Myometrial cell (primary cell): Measurements from ENCODE around the gene LORICRIN. TPM values are rescaled to one million over a fixed set of nuclear protein-coding genes. Genes with fewer than 3 reads are reported as not detected.

Experiments
- total RNA-seq: library from RNA; depleted of rRNA; stranded (reverse); fragments of >200 nt; gene quantifications from 2 replicates; pipeline ENCODE4 v1.2.3, GENCODE V29; 2015

LORICRIN gene
- not detected in 2 replicates for total RNA-seq

GRCh38 chr1:153259387-153259786, at the start of gene LORICRIN:
Gene LORICRIN, plus strand, starts transcription at chr1:153259687. Its CDS starts 1,263 bp downstream, at chr1:153260950.

GRCh38 chr1:153217212-153217611, 42.3 kb upstream of the LORICRIN start, which contains the start of gene PRR9:
Gene PRR9, plus strand, starts transcription at chr1:153217584. Its CDS starts 561 bp downstream, at chr1:153218145.

Other genes starting within 250 kb of the LORICRIN start
- gene SPRR1B, start 228.5 kb upstream of the LORICRIN start, total RNA-seq, result not detected in 2 replicates
- not detected in 2 replicates for gene SPRR2D, start 218.6 kb upstream of the LORICRIN start, total RNA-seq
- gene SPRR2A, start 202.2 kb upstream of the LORICRIN start, total RNA-seq, result not detected in 2 replicates
- gene SPRR2B, start 188.1 kb upstream of the LORICRIN start, total RNA-seq, result not detected in 2 replicates
- not detected in 2 replicates for gene SPRR2E, start 165.2 kb upstream of the LORICRIN start, total RNA-seq
- gene SPRR2F, start 146.2 kb upstream of the LORICRIN start, total RNA-seq, result not detected in 2 replicates
- not detected in 2 replicates for gene SPRR2G, start 108.8 kb upstream of the LORICRIN start, total RNA-seq
- not detected in 2 replicates for gene LELP1, start 56.3 kb upstream of the LORICRIN start, total RNA-seq
- gene PRR9, start 42.1 kb upstream of the LORICRIN start, total RNA-seq, result not detected in 2 replicates
- not detected in 2 replicates for gene PGLYRP3, start 53.3 kb downstream of the LORICRIN start, total RNA-seq
- gene PGLYRP4, start 89.2 kb downstream of the LORICRIN start, total RNA-seq, result not detected in 2 replicates
- gene S100A9, start 98.2 kb downstream of the LORICRIN start, total RNA-seq, result not detected in 2 replicates
- gene S100A12, start 115.9 kb downstream of the LORICRIN start, total RNA-seq, result not detected in 2 replicates
- not detected in 2 replicates for gene S100A8, start 131.4 kb downstream of the LORICRIN start, total RNA-seq
- gene S100A7A, start 156.8 kb downstream of the LORICRIN start, total RNA-seq, result not detected in 2 replicates
- gene S100A7, start 201.0 kb downstream of the LORICRIN start, total RNA-seq, result not detected in 2 replicates